Activated CD4-positive, alpha-beta T cell treated with anti-CD3 and anti-CD28 coated beads, Interleukin-2, amount 10 ng/mL, durations not matched to agents 7 days and 5 days (primary cell): ENCODE data around the gene MBD6. TPM values are rescaled to one million over a fixed set of nuclear protein-coding genes. Genes with fewer than 3 reads are reported as not detected.

Experiments
- CTCF ChIA-PET: fragments of 350-600 bp; sonication (Branson Sonifier 250); formaldehyde crosslinking; loops from one replicate; lab custom pipeline; 2021; ENCODE audit warnings: antibody characterized with exemption; lab: Charles Lee
- POLR2A ChIA-PET: fragments of 350-600 bp; sonication (Branson Sonifier 250); formaldehyde crosslinking; loops from one replicate; lab custom pipeline; 2021; ENCODE audit warnings: antibody characterized with exemption; lab: Charles Lee
- DNase-seq: peaks from one replicate; pipeline ENCODE4 v3.0.0-alpha.2; 2020
- H3K27ac Mint-ChIP-seq: one replicate; pipeline ENCODE4 v1.8.0; 2021; ENCODE audit warnings: mild to moderate bottlenecking, moderate library complexity, mixed read lengths
- H3K27me3 Mint-ChIP-seq: one replicate; pipeline ENCODE4 v1.8.0; 2021; ENCODE audit warnings: mixed read lengths
- H3K36me3 Mint-ChIP-seq: one replicate; pipeline ENCODE4 v1.8.0; 2021; ENCODE audit warnings: low read depth, mixed read lengths
- H3K4me1 Mint-ChIP-seq: one replicate; pipeline ENCODE4 v1.8.0; 2021; ENCODE audit warnings: mixed read lengths
- H3K4me3 Mint-ChIP-seq: one replicate; pipeline ENCODE4 v1.8.0; 2021; ENCODE audit warnings: mild to moderate bottlenecking, moderate library complexity, mixed read lengths
- H3K9me3 Mint-ChIP-seq: one replicate; pipeline ENCODE4 v1.8.0; 2021; ENCODE audit warnings: mixed read lengths
- total RNA-seq, 2 experiments: library from RNA; stranded (reverse); gene quantifications; one replicate each; pipeline ENCODE4 v1.2.3, GENCODE V29; 2021

Gene MBD6, protein sequence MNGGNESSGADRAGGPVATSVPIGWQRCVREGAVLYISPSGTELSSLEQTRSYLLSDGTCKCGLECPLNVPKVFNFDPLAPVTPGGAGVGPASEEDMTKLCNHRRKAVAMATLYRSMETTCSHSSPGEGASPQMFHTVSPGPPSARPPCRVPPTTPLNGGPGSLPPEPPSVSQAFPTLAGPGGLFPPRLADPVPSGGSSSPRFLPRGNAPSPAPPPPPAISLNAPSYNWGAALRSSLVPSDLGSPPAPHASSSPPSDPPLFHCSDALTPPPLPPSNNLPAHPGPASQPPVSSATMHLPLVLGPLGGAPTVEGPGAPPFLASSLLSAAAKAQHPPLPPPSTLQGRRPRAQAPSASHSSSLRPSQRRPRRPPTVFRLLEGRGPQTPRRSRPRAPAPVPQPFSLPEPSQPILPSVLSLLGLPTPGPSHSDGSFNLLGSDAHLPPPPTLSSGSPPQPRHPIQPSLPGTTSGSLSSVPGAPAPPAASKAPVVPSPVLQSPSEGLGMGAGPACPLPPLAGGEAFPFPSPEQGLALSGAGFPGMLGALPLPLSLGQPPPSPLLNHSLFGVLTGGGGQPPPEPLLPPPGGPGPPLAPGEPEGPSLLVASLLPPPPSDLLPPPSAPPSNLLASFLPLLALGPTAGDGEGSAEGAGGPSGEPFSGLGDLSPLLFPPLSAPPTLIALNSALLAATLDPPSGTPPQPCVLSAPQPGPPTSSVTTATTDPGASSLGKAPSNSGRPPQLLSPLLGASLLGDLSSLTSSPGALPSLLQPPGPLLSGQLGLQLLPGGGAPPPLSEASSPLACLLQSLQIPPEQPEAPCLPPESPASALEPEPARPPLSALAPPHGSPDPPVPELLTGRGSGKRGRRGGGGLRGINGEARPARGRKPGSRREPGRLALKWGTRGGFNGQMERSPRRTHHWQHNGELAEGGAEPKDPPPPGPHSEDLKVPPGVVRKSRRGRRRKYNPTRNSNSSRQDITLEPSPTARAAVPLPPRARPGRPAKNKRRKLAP
- 10 to 100 TPM; 66.0 to 80.1 TPM for total RNA-seq

- H3K27ac Mint-ChIP-seq = peak within 1 kb of the TSS; percentile 100
- H3K36me3 Mint-ChIP-seq = peaks cover 34% of the 10 kb centered on the region
- no peaks in the 10 kb centered on the region for H3K9me3 Mint-ChIP-seq
- POLR2A ChIA-PET = no interaction called here
- H3K4me1 Mint-ChIP-seq = peaks cover 61% of the 10 kb centered on the region
- H3K4me3 Mint-ChIP-seq = peak within 1 kb of the TSS; percentile 98
- CTCF ChIA-PET = interaction anchor here (0.6 to 8.9 kb wide), 2 partner anchors 15 to 63 kb away, joined by 3 to 70 read pairs; no protein-coding TSS in a partner anchor
- DNase-seq = peak; percentile 91
- no peaks in the 10 kb centered on the region for H3K27me3 Mint-ChIP-seq
These were observed at the start of gene MBD6 for GRCh38 chr12:57522011-57522886. Gene MBD6, plus strand, starts transcription at chr12:57522824. Its CDS starts 1,480 bp downstream, at chr12:57524304.

- Mint-ChIP-seq H3K4me1 (peaks cover 40% of the 10 kb centered on the region), H3K4me3 (no peak overlapping the region), H3K27ac (no peak overlapping the region), H3K27me3 (no peaks in the 10 kb centered on the region), H3K9me3 (no peaks in the 10 kb centered on the region), H3K36me3 (peaks cover 64% of the 10 kb centered on the region)
- POLR2A ChIA-PET = no interaction called here
- CTCF ChIA-PET = interaction anchor here (2.4 kb wide), 1 partner anchor 14 kb away, joined by 14 read pairs; the partner anchor contains the start of gene GLI1
- no peak for DNase-seq
These were observed 49.2 kb upstream of the MBD6 start for GRCh38 chr12:57473392-57473791.

- Mint-ChIP-seq H3K9me3 (no peaks in the 10 kb centered on the region), H3K27ac (no peak overlapping the region), H3K27me3 (no peaks in the 10 kb centered on the region), H3K36me3 (peaks cover 68% of the 10 kb centered on the region), H3K4me3 (peak overlapping the region; percentile 49), H3K4me1 (peaks cover 45% of the 10 kb centered on the region)
- POLR2A ChIA-PET = no interaction called here
- no peak for DNase-seq
- CTCF ChIA-PET = interaction anchor here (0.5 to 2.4 kb wide), 6 partner anchors 11 to 73 kb away, joined by 3 to 14 read pairs (median 4); partner anchors contain the start of genes DCTN2 and GLI1
These were observed 48.7 kb upstream of the MBD6 start for GRCh38 chr12:57473886-57474285.

DNA sequence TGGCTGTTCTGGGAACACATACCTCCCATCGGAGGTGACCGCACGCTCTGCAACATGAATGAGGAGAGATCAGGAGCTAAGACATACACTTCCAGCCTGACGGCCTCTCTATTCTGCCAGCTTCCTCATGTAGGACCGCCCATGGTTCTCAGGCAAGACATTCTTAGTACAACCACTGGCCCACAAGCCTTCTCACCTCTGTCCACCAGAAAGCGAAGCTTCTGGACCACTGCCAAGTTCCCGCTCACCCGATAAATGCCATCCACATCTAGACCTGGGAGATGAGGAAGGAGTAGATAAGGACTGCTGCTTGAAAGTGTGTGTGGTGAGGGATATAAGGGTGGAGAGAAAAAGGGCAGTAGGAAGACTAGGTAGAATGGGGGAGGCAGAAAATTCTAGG lies 48.2 kb upstream of the MBD6 start:
- H3K36me3 Mint-ChIP-seq = peaks cover 65% of the 10 kb centered on the region
- no peaks in the 10 kb centered on the region for H3K9me3 Mint-ChIP-seq
- H3K27ac Mint-ChIP-seq = peak overlapping the region; percentile 47
- no peak for DNase-seq
- CTCF ChIA-PET = interaction anchor here (0.5 to 2.4 kb wide), 8 partner anchors 10 to 232 kb away, joined by 3 to 14 read pairs (median 4); partner anchors contain the start of genes DCTN2 and GLI1
- POLR2A ChIA-PET = interaction anchor here (0.6 kb wide), 1 partner anchor 79 kb away, joined by 3 read pairs; no protein-coding TSS in a partner anchor
- no peaks in the 10 kb centered on the region for H3K27me3 Mint-ChIP-seq
- H3K4me1 Mint-ChIP-seq = peaks cover 51% of the 10 kb centered on the region
- H3K4me3 Mint-ChIP-seq = peak overlapping the region; percentile 49

GRCh38 chr12:57474862-57475261 lies 47.8 kb upstream of the MBD6 start:
- H3K36me3 Mint-ChIP-seq = peaks cover 65% of the 10 kb centered on the region
- H3K27me3 Mint-ChIP-seq = no peaks in the 10 kb centered on the region
- CTCF ChIA-PET = interaction anchor here (1.0 to 2.4 kb wide), 7 partner anchors 10 to 232 kb away, joined by 3 to 14 read pairs (median 4); partner anchors contain the start of gene GLI1
- H3K4me1 Mint-ChIP-seq = peaks cover 55% of the 10 kb centered on the region
- peak overlapping the region; percentile 49 for H3K4me3 Mint-ChIP-seq
- POLR2A ChIA-PET = interaction anchor here (0.6 kb wide), 1 partner anchor 78 kb away, joined by 3 read pairs; no protein-coding TSS in a partner anchor
- peak overlapping the region; percentile 47 for H3K27ac Mint-ChIP-seq
- no peak for DNase-seq
- H3K9me3 Mint-ChIP-seq = no peaks in the 10 kb centered on the region

- Mint-ChIP-seq H3K27me3 (no peaks in the 10 kb centered on the region), H3K4me1 (peaks cover 61% of the 10 kb centered on the region), H3K36me3 (peaks cover 66% of the 10 kb centered on the region), H3K27ac (peak overlapping the region; percentile 93), H3K4me3 (peak overlapping the region; percentile 91), H3K9me3 (no peaks in the 10 kb centered on the region)
- no peak for DNase-seq
- ChIA-PET CTCF (interaction anchor here (0.6 to 2.4 kb wide), 13 partner anchors 9 to 233 kb away, joined by 3 to 14 read pairs (median 5); partner anchors contain the start of genes GLI1 and INHBE), POLR2A (no interaction called here)
These were observed 47.1 kb upstream of the MBD6 start for GRCh38 chr12:57475271-57476161.

GRCh38 chr12:57476162-57476992 lies 46.2 kb upstream of the MBD6 start:
- Mint-ChIP-seq H3K27me3 (no peaks in the 10 kb centered on the region), H3K4me1 (peaks cover 69% of the 10 kb centered on the region), H3K4me3 (peak overlapping the region; percentile 91), H3K36me3 (peaks cover 60% of the 10 kb centered on the region), H3K9me3 (no peaks in the 10 kb centered on the region), H3K27ac (peak overlapping the region; percentile 93)
- ChIA-PET CTCF (interaction anchor here (0.6 to 2.6 kb wide), 14 partner anchors 9 to 274 kb away, joined by 3 to 23 read pairs (median 4); partner anchors contain the start of genes B4GALNT1, GLI1 and INHBE), POLR2A (no interaction called here)
- peak; percentile 80 for DNase-seq

DNA sequence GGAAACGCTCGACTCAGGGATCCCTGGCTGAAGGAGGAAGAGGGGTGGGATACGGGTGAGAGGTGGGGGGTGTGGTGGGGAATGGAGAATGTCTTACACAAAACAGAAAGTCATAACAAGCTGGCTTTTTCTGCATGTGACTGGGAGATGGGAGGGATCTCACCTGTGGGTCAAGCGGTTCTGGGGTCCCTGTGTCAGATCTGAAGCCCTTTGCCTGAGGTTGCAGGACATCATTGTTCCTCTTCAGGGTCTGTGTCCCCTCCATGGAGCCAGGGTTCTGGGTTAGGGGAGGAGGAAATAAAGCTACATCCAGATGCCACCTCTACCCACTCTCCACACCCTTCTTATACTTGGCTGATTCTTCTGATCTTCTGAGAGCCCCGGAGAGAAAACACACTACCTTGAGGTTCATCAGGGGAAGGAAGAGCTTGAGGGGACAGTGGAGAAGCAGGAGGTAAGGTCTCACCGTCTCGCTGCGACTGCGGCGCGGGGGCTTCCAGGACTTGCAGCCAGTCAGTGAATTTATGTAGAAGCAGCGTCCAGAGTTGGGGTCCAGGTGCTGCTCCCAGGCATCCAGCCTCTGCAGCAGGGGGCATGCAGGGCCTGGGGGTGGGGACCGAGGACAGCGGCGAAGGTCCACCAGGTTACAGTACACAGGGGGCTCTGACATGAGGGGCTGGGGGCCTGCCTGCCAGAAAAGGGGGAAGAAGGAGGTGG lies 45.5 kb upstream of the MBD6 start:
- CTCF ChIA-PET = interaction anchor here (0.7 to 2.6 kb wide), 12 partner anchors 8 to 238 kb away, joined by 3 to 23 read pairs (median 6); partner anchors contain the start of genes B4GALNT1, GLI1 and INHBE

GRCh38 chr12:57477710-57478681 lies 44.6 kb upstream of the MBD6 start:
- peak; percentile 68 for DNase-seq
- peak overlapping the region; percentile 93 for H3K27ac Mint-ChIP-seq
- H3K36me3 Mint-ChIP-seq = peaks cover 48% of the 10 kb centered on the region
- H3K27me3 Mint-ChIP-seq = no peaks in the 10 kb centered on the region
- ChIA-PET CTCF (interaction anchor here (0.9 to 2.9 kb wide), 12 partner anchors 7 to 252 kb away, joined by 3 to 23 read pairs (median 6); partner anchors contain the start of genes GLI1 and INHBE), POLR2A (no interaction called here)
- peak overlapping the region; percentile 91 for H3K4me3 Mint-ChIP-seq
- H3K9me3 Mint-ChIP-seq = no peaks in the 10 kb centered on the region
- H3K4me1 Mint-ChIP-seq = peaks cover 64% of the 10 kb centered on the region

More for the DNA sequence above, 45.5 kb upstream of the MBD6 start:
- POLR2A ChIA-PET = no interaction called here
- peak; percentile 30 for DNase-seq
- no peaks in the 10 kb centered on the region for H3K9me3 Mint-ChIP-seq
- H3K36me3 Mint-ChIP-seq = peaks cover 55% of the 10 kb centered on the region
- H3K4me1 Mint-ChIP-seq = peaks cover 70% of the 10 kb centered on the region
- peak overlapping the region; percentile 91 for H3K4me3 Mint-ChIP-seq
- peak overlapping the region; percentile 93 for H3K27ac Mint-ChIP-seq
- no peaks in the 10 kb centered on the region for H3K27me3 Mint-ChIP-seq
